Measurements from ENCODE around the gene TOM1L1.

The TOM1L1 gene

GRCh38 chr17:54906683-54907082 lies 6.0 kb downstream of the TOM1L1 start:
- H3K27ac ChIP-seq, result no peak overlapping the region
- no peaks in the 10 kb centered on the region for H4K20me1 ChIP-seq
- no peaks in the 10 kb centered on the region for H3K36me3 ChIP-seq
- TF ChIP-seq Cebpa-rat (IDR thresholded peaks at IDR 0.05), result no peak
- no peak overlapping the region for H3K9ac ChIP-seq
- H3K9me3 ChIP-seq (replicated peaks in 1 of 11), result no peaks in the 10 kb centered on the region
- H3K4me1 ChIP-seq, result no peaks in the 10 kb centered on the region
- no peak overlapping the region for H3K4me3 ChIP-seq
- H3K27me3 ChIP-seq, result no peaks in the 10 kb centered on the region
- H3K4me2 ChIP-seq, result no peak overlapping the region

- H3K4me2 ChIP-seq, result no peak overlapping the region
- no peak overlapping the region for H3K27ac ChIP-seq
- no peak overlapping the region for H3K9ac ChIP-seq
- TF ChIP-seq Cebpa-rat (IDR thresholded peaks at IDR 0.05), result no peak
- H3K27me3 ChIP-seq, result no peaks in the 10 kb centered on the region
- H4K20me1 ChIP-seq, result no peaks in the 10 kb centered on the region
- no peaks in the 10 kb centered on the region for H3K9me3 ChIP-seq (replicated peaks in 1 of 11)
- no peaks in the 10 kb centered on the region for H3K4me1 ChIP-seq
- H3K4me3 ChIP-seq, result no peak overlapping the region
- no peaks in the 10 kb centered on the region for H3K36me3 ChIP-seq
Measured at GRCh38 chr17:54907376-54907775, 6.7 kb downstream of the TOM1L1 start.

GRCh38 chr17:54909766-54910165 lies 9.1 kb downstream of the TOM1L1 start:
- no peak for TF ChIP-seq Cebpa-rat (IDR thresholded peaks at IDR 0.05)
- H3K4me2 ChIP-seq, result no peak overlapping the region
- no peaks in the 10 kb centered on the region for H3K9me3 ChIP-seq (replicated peaks in 1 of 11)
- no peak overlapping the region for H3K27ac ChIP-seq
- no peak overlapping the region for H3K4me3 ChIP-seq
- no peaks in the 10 kb centered on the region for H3K4me1 ChIP-seq
- H4K20me1 ChIP-seq, result no peaks in the 10 kb centered on the region
- H3K9ac ChIP-seq, result no peak overlapping the region
- H3K36me3 ChIP-seq, result no peaks in the 10 kb centered on the region
- no peaks in the 10 kb centered on the region for H3K27me3 ChIP-seq

GRCh38 chr17:54916721-54917120 lies 16.1 kb downstream of the TOM1L1 start:
- H3K27ac ChIP-seq, result no peak overlapping the region
- no peak overlapping the region for H3K4me3 ChIP-seq
- TF ChIP-seq Cebpa-rat (IDR thresholded peaks at IDR 0.05), result no peak
- H3K9me3 ChIP-seq (replicated peaks in 1 of 11), result peaks cover 5 to 25% (median 20%) of the 10 kb centered on the region in 11 experiments; a peak in 19 of 22 replicates
- H4K20me1 ChIP-seq, result no peaks in the 10 kb centered on the region
- no peaks in the 10 kb centered on the region for H3K36me3 ChIP-seq
- H3K4me2 ChIP-seq, result no peak overlapping the region
- no peaks in the 10 kb centered on the region for H3K4me1 ChIP-seq
- H3K27me3 ChIP-seq, result no peaks in the 10 kb centered on the region
- H3K9ac ChIP-seq, result no peak overlapping the region

GRCh38 chr17:54919425-54919824 lies 18.8 kb downstream of the TOM1L1 start:
- no peak overlapping the region for H3K4me2 ChIP-seq

GRCh38 chr17:54920819-54921218 lies 20.2 kb downstream of the TOM1L1 start:
- H3K4me3 ChIP-seq, result no peak overlapping the region
- H3K9me3 ChIP-seq (replicated peaks in 1 of 11), result peaks cover 5 to 23% (median 20%) of the 10 kb centered on the region in 11 experiments; a peak in 19 of 22 replicates
- H3K27ac ChIP-seq, result no peak overlapping the region
- H4K20me1 ChIP-seq, result no peaks in the 10 kb centered on the region
- H3K4me1 ChIP-seq, result no peaks in the 10 kb centered on the region
- H3K27me3 ChIP-seq, result no peaks in the 10 kb centered on the region
- no peak for TF ChIP-seq Cebpa-rat (IDR thresholded peaks at IDR 0.05)
- no peaks in the 10 kb centered on the region for H3K36me3 ChIP-seq
- no peak overlapping the region for H3K4me2 ChIP-seq
- no peak overlapping the region for H3K9ac ChIP-seq

More at GRCh38 chr17:54919425-54919824, 18.8 kb downstream of the TOM1L1 start:
- H3K9ac ChIP-seq, result no peak overlapping the region
- H3K9me3 ChIP-seq (replicated peaks in 1 of 11), result peaks cover 5 to 25% (median 20%) of the 10 kb centered on the region in 11 experiments; a peak in 19 of 22 replicates
- no peaks in the 10 kb centered on the region for H4K20me1 ChIP-seq
- no peak overlapping the region for H3K4me3 ChIP-seq
- no peak for TF ChIP-seq Cebpa-rat (IDR thresholded peaks at IDR 0.05)
- no peaks in the 10 kb centered on the region for H3K27me3 ChIP-seq
- H3K36me3 ChIP-seq, result no peaks in the 10 kb centered on the region
- no peak overlapping the region for H3K27ac ChIP-seq
- H3K4me1 ChIP-seq, result no peaks in the 10 kb centered on the region

- H3K36me3 ChIP-seq, result no peaks in the 10 kb centered on the region
Measured at GRCh38 chr17:54924405-54924804, 23.8 kb downstream of the TOM1L1 start.

GRCh38 chr17:54927525-54927924 lies 26.9 kb downstream of the TOM1L1 start:
- no peaks in the 10 kb centered on the region for H4K20me1 ChIP-seq
- TF ChIP-seq Cebpa-rat (IDR thresholded peaks at IDR 0.05), result no peak
- no peak overlapping the region for H3K9ac ChIP-seq
- H3K4me1 ChIP-seq, result no peaks in the 10 kb centered on the region
- H3K4me2 ChIP-seq, result no peak overlapping the region
- no peaks in the 10 kb centered on the region for H3K9me3 ChIP-seq (replicated peaks in 1 of 11)
- H3K27me3 ChIP-seq, result no peaks in the 10 kb centered on the region
- no peak overlapping the region for H3K27ac ChIP-seq
- no peaks in the 10 kb centered on the region for H3K36me3 ChIP-seq
- H3K4me3 ChIP-seq, result no peak overlapping the region

More at GRCh38 chr17:54924405-54924804, 23.8 kb downstream of the TOM1L1 start:
- Histone ChIP-seq H3K4me1 (no peaks in the 10 kb centered on the region), H3K27ac (no peak overlapping the region), H3K27me3 (no peaks in the 10 kb centered on the region), H3K9me3 (replicated peaks in 1 of 11) (no peaks in the 10 kb centered on the region), H3K4me2 (no peak overlapping the region), H3K9ac (no peak overlapping the region), H4K20me1 (no peaks in the 10 kb centered on the region), H3K4me3 (no peak overlapping the region)
- TF ChIP-seq Cebpa-rat (IDR thresholded peaks at IDR 0.05), result no peak

GRCh38 chr17:54932711-54933110 lies 32.1 kb downstream of the TOM1L1 start:
- Histone ChIP-seq H3K27ac (no peak overlapping the region), H3K4me3 (no peak overlapping the region), H3K4me2 (no peak overlapping the region), H4K20me1 (no peaks in the 10 kb centered on the region), H3K9me3 (replicated peaks in 1 of 11) (no peaks in the 10 kb centered on the region), H3K4me1 (no peaks in the 10 kb centered on the region), H3K27me3 (no peaks in the 10 kb centered on the region), H3K9ac (no peak overlapping the region), H3K36me3 (no peaks in the 10 kb centered on the region)
- TF ChIP-seq Cebpa-rat (IDR thresholded peaks at IDR 0.05), result no peak

- Histone ChIP-seq H3K4me2 (no peak overlapping the region), H3K4me1 (no peaks in the 10 kb centered on the region), H3K4me3 (no peak overlapping the region), H4K20me1 (no peaks in the 10 kb centered on the region), H3K27me3 (no peaks in the 10 kb centered on the region), H3K36me3 (no peaks in the 10 kb centered on the region), H3K9ac (no peak overlapping the region), H3K9me3 (replicated peaks in 1 of 11) (no peaks in the 10 kb centered on the region), H3K27ac (no peak overlapping the region)
- TF ChIP-seq Cebpa-rat (IDR thresholded peaks at IDR 0.05), result no peak
Measured at GRCh38 chr17:54933921-54934320, 33.3 kb downstream of the TOM1L1 start.

Data from BLaER1 treated with 17β-estradiol and CSF1 and Interleukin-3, amounts not matched to agents 10 nM and 100 nM (cell line).